ENCODE measurements around the gene CENPW. TPM values are rescaled to one million over a fixed set of nuclear protein-coding genes. Genes with fewer than 3 reads are reported as not detected.

The CENPW gene
- total RNA-seq, 1 donor from 2014 or later: 29.0 TPM

DNA sequence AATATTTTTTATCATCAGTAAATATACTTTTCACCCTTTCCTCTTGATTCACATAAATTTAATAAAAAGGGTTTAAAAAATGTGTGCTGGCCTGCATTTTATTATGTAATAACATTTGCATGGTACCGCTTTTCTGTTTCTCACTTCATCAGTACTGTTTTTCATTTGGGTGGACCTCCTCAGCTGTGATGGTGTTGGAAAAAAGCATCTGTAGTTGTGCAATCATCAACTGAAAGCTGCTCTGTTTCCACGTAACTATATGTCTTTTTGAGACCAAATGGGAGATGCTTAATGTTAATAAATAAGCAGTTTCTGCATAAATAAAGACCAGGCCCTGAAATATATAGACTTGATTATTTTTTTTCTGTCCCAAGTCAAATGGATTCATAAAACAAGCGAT, 31.6 kb upstream of the CENPW start:
- no peak for DNase-seq (ENCODE audit: low read depth)
- TF ChIP-seq, protein P1, sequence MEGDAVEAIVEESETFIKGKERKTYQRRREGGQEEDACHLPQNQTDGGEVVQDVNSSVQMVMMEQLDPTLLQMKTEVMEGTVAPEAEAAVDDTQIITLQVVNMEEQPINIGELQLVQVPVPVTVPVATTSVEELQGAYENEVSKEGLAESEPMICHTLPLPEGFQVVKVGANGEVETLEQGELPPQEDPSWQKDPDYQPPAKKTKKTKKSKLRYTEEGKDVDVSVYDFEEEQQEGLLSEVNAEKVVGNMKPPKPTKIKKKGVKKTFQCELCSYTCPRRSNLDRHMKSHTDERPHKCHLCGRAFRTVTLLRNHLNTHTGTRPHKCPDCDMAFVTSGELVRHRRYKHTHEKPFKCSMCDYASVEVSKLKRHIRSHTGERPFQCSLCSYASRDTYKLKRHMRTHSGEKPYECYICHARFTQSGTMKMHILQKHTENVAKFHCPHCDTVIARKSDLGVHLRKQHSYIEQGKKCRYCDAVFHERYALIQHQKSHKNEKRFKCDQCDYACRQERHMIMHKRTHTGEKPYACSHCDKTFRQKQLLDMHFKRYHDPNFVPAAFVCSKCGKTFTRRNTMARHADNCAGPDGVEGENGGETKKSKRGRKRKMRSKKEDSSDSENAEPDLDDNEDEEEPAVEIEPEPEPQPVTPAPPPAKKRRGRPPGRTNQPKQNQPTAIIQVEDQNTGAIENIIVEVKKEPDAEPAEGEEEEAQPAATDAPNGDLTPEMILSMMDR (conservative IDR thresholded peaks at IDR 0.05; ENCODE audit: low read depth, low read length): no peak
- no peak overlapping the region for H3K4me3 ChIP-seq (ENCODE audit: low read depth, low read length)

DNA sequence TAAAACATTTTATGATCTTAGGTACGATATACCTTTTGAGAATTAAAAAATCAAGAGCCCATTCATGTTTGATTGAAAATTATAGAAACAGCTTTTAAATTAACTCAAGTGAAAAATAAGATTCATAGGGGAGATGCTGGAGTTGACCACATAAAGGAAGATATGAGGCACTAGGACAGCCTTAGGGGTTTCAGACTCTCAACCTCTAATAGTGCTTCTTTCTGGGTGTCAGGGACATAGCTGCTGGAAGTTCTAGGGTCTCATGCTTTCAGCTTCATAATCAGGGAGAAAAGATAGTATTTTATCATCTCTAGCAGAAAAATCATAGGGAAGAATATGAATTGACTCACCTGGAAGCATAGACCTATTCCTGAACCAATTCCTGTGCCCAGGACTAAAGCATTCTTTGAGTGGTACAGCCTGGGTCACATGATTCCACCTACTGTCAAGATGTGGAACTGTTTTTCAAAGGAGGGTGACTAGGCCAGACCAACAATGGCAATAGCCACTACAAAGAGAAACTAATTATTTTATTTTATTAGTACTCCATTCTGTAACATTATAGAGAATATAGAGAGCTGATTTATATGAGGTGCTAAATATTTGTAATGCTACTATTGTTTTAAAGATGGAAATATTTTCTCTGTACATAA, 27.8 kb upstream of the CENPW start:
- no peak for DNase-seq (ENCODE audit: low read depth)
- H3K4me3 ChIP-seq (ENCODE audit: low read depth, low read length): no peak overlapping the region
- TF ChIP-seq, protein P1 (conservative IDR thresholded peaks at IDR 0.05; ENCODE audit: low read depth, low read length): peak; percentile 46

DNA sequence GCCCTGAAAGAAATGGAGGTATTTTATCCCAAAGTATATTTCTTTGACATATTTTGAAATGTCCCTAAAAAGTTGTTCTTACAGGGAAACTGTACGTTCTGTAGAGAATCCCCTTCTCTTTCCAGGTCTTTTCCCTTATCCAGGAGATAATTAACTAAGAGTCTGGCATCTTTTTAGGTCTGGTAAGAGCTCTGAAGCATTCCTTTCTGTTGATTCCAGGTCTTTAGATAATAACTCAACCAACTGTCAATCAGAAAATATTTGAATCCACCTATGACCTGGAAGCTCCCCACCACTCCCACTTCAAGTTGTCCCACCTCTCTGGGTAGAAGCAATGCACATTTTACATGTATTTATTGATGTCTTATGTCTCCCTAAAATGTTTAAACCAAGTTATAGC, 26.0 kb upstream of the CENPW start:
- TF ChIP-seq, protein P1 (conservative IDR thresholded peaks at IDR 0.05; ENCODE audit: low read depth, low read length): no peak
- no peak overlapping the region for H3K4me3 ChIP-seq (ENCODE audit: low read depth, low read length)
- no peak for DNase-seq (ENCODE audit: low read depth)

DNA sequence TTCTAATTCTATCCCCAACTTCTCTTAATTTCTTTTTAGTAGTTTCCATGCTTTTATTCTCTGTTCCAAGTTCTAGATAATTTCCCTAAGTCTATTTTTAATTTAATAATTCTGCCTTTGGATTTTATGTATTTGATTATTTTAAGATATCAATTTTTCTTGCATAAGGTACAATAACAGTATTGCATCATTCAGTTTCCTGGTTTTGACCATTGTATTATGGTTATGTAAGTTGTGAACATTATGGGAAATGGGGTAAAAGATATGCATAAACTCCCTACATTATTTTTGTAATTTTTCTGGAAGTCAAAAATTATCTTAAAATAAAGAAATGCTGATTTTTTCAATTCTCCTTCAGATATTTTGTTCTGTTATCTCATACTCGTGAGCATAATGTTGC, 21.1 kb upstream of the CENPW start:
- H3K4me3 ChIP-seq (ENCODE audit: low read depth, low read length): no peak overlapping the region
- TF ChIP-seq, protein P1 (conservative IDR thresholded peaks at IDR 0.05; ENCODE audit: low read depth, low read length): no peak
- no peak for DNase-seq (ENCODE audit: low read depth)

DNA sequence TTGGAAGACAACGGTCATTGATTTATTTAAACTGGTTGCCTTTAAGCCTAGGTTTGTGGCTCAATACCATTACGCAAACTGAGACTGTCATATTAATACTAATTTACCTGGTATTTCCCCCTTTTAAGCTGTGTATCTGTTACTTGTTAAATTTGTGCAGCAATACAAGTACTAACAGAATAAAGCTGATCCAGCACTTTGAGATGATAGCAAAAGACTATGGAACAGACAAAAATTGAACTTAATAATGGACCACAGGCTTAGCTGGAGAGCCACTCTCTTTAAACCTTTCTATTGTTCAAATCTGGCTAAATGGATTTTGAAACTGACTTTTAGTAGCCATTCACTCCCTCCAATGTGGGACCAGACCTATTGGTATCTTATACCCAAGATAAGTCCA, 6.2 kb upstream of the CENPW start:
- no peak for DNase-seq (ENCODE audit: low read depth)
- no peak overlapping the region for H3K4me3 ChIP-seq (ENCODE audit: low read depth, low read length)
- TF ChIP-seq, protein P1 (conservative IDR thresholded peaks at IDR 0.05; ENCODE audit: low read depth, low read length): no peak

DNA sequence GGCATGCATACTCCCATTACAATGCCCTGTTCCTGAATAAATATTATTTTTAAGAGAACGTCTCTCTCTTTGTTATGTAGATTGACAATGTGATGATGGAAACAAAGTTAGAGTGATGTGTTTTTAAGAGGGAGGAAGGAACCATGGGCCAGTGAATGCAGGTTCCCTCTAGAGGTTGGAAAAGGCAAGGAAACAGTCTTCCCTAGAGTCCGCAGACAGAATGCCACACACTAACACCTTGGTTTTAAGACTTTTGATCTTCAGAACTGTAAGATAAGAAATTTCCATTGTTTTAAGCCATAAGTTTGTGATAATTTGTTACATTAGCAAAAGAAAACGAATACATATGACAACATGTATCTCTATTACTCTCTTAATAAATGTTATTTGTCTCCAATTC, 4.7 kb upstream of the CENPW start:
- no peak overlapping the region for H3K4me3 ChIP-seq (ENCODE audit: low read depth, low read length)
- TF ChIP-seq, protein P1 (conservative IDR thresholded peaks at IDR 0.05; ENCODE audit: low read depth, low read length): peak; percentile 14
- no peak for DNase-seq (ENCODE audit: low read depth)

DNA sequence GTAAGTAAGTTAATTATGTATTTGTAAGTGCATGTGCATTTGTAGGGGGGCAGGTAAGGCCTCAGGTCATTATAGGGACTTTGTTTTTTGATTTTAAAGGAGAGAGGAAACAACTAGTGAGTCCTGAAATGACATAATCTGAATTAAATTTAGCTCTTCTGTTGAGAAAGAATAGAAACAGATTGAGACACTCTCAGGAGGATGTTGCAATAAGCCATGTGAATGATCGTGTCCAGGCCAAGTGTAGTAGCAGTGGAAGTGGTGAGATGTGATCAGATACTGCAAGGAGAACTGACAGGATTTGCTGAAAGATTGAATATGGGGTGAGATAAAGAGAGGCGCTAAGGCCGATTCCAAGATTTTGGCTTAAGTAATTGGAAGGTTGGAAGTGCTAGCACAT, 2.6 kb upstream of the CENPW start:
- no peak overlapping the region for H3K4me3 ChIP-seq (ENCODE audit: low read depth, low read length)
- TF ChIP-seq, protein P1 (conservative IDR thresholded peaks at IDR 0.05; ENCODE audit: low read depth, low read length): no peak
- DNase-seq (ENCODE audit: low read depth): peak; percentile 63

All from epithelial cell of proximal tubule (primary cell).